HPDE6-E6E7 (cell line): ENCODE measurements around the gene FILIP1.

Experiments used
- DNase-seq: peaks from one replicate; pipeline ENCODE4 v3.0.0; 2011; ENCODE audit warnings: missing footprints; ENCODE audit errors: extremely low spot score

Gene FILIP1

DNA sequence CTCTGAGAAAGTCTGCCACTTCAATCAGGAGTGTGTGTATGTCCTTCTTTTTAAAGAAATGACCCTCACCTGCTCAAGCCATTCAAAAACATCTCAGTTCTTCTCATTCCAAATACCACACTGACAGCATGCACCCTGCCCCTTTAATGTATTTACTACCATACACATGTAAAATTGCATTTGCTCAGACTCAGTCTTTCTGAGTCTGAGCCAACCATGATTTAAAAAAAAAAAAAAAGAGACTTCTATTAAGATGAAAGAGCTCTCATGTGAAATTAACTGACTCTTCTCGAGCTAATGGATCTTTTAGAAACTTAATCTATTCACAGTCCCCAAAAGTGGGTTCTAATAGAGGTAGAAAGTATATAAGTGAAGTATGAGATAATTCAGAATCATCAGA, 1.4 kb upstream of the FILIP1 start:
- no peak for DNase-seq

- no peak for DNase-seq
These were observed 690 bp upstream of the FILIP1 start for GRCh38 chr6:75494290-75494689.

GRCh38 chr6:75492386-75493153, 1.0 kb downstream of the FILIP1 start:
- DNase-seq = no peak

- no peak for DNase-seq
These were observed 2.3 kb downstream of the FILIP1 start for GRCh38 chr6:75491291-75491690.

- DNase-seq = no peak
These were observed 2.9 kb downstream of the FILIP1 start for GRCh38 chr6:75490706-75491105.

GRCh38 chr6:75489025-75489424, 4.6 kb downstream of the FILIP1 start:
- DNase-seq = no peak

DNA sequence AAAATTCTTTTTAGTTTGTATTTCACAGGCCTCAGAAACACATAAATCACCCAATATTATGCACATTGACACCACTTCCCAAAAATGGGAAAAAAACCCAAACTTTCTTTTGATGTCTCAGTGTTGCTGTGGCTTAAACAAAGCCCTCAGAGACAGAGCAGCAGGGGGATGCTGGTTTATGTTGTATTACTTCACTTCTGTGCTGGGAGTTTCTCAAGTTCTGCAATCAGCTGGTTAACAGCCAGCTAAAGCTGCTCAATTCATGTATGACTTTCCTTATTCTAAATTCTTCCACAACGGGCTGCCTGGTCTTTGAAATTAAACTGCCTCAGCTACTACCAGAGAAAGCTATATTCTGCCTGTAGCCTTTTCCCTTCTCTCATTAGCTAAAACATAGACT, 5.6 kb downstream of the FILIP1 start:
- no peak for DNase-seq

GRCh38 chr6:75486850-75487518, 6.6 kb downstream of the FILIP1 start:
- DNase-seq = no peak

DNA sequence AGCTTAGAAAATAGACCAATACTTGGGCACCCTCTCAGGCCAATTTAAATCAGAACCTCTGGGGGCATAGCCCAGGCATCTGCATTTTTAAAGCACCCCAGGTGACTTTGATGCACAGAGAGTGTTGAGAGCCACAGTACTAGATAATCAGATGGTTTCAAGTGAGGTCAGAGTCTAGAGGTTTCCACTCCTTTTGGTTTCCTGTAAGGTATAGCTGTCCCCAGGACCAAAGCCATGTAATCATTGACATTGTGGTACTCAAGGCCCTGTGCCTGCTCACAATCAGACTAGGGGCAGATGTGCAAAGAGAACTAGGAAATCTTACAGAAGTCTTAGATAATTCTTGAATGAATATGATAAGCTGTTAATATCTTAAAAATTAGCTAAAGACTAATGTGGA, 9.1 kb downstream of the FILIP1 start:
- no peak for DNase-seq

DNA sequence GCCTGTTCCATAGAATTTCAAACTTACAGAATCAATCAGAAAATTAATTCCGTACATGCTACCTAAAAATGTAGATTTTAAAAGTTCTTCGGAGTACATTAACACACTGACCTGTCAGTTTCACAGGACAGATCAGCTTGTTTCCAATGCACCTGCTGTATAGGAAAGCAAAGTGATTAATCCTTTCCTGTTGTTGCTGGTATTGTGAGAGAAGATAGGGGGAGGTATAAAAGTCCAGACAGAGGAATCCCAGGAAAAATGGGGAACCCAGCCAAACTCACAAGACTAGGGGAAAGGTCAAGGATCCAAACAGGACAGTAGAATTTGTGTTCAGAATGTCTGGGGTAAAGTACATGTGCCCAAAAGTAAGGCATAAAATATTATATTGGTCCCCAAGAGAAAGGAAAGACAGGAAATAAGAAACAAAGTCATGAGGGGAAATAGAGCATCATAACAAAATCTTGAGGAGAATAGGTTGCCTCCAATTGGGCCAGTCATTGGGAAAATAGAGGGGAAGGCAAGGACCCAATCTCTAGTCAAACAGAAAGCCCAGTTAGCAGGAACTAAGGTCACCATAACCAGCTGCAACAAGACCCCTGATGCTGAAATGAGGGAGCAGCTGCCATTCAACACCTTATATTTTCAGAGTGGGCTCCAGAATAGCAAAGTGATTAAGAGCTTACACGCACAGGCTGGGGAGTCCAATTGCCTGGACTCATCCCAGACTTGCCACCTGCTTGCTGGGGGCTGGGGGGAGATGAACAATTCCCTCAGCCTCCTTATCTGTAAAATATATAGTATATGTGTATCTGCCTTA, 10.3 kb downstream of the FILIP1 start:
- DNase-seq = no peak

- no peak for DNase-seq
These were observed 11.5 kb downstream of the FILIP1 start for GRCh38 chr6:75481936-75482593.

DNA sequence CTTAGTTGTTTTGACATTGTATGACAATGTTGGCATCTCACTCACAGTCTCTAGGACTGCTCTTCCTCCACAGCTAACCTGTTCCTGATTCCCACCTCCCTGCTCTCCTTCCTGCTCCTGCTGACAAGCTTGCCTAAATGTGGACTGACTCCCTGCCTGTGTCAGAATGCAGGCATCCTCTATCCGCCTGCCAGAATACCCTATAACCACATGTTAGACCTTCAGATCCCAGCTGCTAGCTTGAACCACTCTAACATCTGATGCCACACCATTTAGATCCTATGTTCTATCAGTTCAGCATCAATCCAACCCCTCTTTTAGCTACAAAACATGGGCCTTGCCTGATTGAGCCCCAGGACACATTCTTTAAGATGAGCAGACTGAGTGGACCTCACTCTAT, 12.2 kb downstream of the FILIP1 start:
- no peak for DNase-seq

GRCh38 chr6:75480425-75480824, 13.2 kb downstream of the FILIP1 start:
- DNase-seq = no peak

- no peak for DNase-seq
These were observed 13.9 kb downstream of the FILIP1 start for GRCh38 chr6:75479712-75480111.

GRCh38 chr6:75478929-75479328, 14.7 kb downstream of the FILIP1 start:
- DNase-seq = no peak

- DNase-seq = no peak
These were observed 20.7 kb downstream of the FILIP1 start for GRCh38 chr6:75472885-75473284.

- no peak for DNase-seq
These were observed 25.6 kb downstream of the FILIP1 start for GRCh38 chr6:75467966-75468365.

DNA sequence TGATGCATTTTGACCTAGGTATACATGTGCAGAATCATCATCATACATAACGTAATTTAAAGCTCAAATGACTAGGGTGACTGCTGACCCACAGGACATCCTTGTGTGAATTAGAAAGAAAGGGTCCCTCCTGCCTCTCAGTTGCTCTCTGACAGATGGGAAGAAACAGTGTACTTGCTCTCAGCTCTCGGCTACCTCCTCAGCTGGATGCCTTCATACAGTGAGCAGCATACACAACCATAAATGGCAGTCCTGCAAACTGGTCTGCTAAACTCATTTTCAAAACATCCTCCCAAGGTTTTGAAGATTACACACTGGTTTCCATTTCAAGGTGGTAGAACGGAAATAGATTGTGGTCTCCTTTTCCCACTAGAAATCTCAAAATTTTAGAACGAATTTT, 26.3 kb downstream of the FILIP1 start:
- DNase-seq = no peak

GRCh38 chr6:75466636-75467035, 27.0 kb downstream of the FILIP1 start:
- no peak for DNase-seq

DNA sequence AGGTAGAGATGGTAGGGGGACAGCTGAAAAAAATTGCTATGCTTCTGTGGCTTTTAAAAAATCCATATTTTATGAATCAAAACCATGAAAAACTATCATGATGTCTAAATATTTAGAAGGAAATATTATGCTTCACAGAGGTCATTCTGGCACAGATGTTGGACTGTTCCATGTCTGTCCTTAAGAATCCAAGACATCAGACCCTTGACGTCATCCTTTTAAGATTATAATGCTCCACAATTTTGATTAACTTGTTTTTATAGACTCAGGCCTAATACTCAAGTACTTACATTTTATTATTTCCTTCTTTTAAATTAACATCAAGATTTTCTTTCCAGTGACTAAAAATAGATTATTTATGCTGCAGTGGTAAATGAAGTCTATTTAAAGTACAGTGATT, 29.7 kb downstream of the FILIP1 start:
- no peak for DNase-seq

GRCh38 chr6:75463061-75463460, 30.5 kb downstream of the FILIP1 start:
- DNase-seq = no peak

DNA sequence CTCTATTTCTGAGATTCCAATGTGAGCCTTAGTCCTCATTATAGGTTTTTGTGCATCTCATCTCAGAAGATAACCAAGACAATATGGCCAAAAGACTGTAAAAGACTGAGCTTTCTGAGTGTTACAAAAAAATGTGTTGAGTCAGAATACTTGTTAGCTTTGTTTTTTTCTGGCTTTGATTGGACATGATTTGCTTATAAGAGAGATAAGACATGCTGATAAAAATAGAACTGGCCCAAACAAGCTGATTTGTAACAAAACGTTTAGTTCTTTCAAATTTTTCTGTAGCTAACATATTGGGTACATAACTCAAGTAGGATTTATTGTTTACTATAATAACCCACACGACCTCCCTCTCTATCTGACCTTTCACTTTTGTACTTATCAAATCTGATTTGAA, 32.9 kb downstream of the FILIP1 start:
- no peak for DNase-seq
